HepG2 (cell line): ENCODE data around the gene FNDC3B. TPM values are rescaled to one million over a fixed set of nuclear protein-coding genes. Genes with fewer than 3 reads are reported as not detected.
A peak's percentile ranks its signal among the peaks of the same experiment; 100 is the strongest.

ENCODE experiments used
- ETV6 ChIP-seq: sonication (generic); formaldehyde crosslinking; conservative IDR thresholded peaks from 2 replicates; pipeline ENCODE4 v1.4.0; 2020; ENCODE audit warnings: missing genetic modification reagents
- HCFC1 ChIP-seq: fragments of 150-350 bp; IDR thresholded peaks from 2 replicates; pipeline ENCODE4 v1.6.1; 2014; ENCODE audit warnings: low read depth, low read length
- HDAC2 ChIP-seq: sonication (generic); formaldehyde crosslinking; IDR thresholded peaks from 2 replicates; pipeline ENCODE4 v1.4.0; 2020; ENCODE audit warnings: missing genetic modification reagents
- IKZF1 ChIP-seq: fragments of 450-650 bp; IDR thresholded peaks from 2 replicates; pipeline ENCODE4 v1.7.1; 2016
- KLF13 ChIP-seq: sonication (generic); formaldehyde crosslinking; IDR thresholded peaks from 2 replicates; pipeline ENCODE4 v1.4.0; 2020; ENCODE audit warnings: mild to moderate bottlenecking, missing genetic modification reagents
- MAZ ChIP-seq, 2 experiments: sonication (generic) in 1 of 2; formaldehyde crosslinking in 1 of 2; IDR thresholded peaks; 2 replicates each; pipeline versions ENCODE4 v1.5.0 to v1.6.1; 2012 to 2020; ENCODE audit warnings: low read depth in 2 of 2, mild to moderate bottlenecking in 2 of 2, borderline replicate concordance in 1 of 2, improper control_type of control experiment in 1 of 2, low read length in 1 of 2, missing genetic modification reagents in 1 of 2, moderate library complexity in 1 of 2
- PTBP1 ChIP-seq: fragments of 200-400 bp; formaldehyde crosslinking; IDR thresholded peaks from 2 replicates; pipeline ENCODE4 v1.6.1; 2018; ENCODE audit warnings: low read length, low read depth; ENCODE audit not compliant: poor library complexity, severe bottlenecking
- RARG ChIP-seq: sonication (generic); formaldehyde crosslinking; IDR thresholded peaks from 2 replicates; pipeline ENCODE4 v1.4.0; 2020; ENCODE audit warnings: low read depth, mild to moderate bottlenecking, missing genetic modification reagents
- REL ChIP-seq: sonication (generic); formaldehyde crosslinking; conservative IDR thresholded peaks from 2 replicates; pipeline ENCODE4 v1.8.0; 2022; ENCODE audit warnings: mild to moderate bottlenecking, missing genetic modification reagents, moderate library complexity
- SAFB2 ChIP-seq: sonication (generic); formaldehyde crosslinking; IDR thresholded peaks from 2 replicates; pipeline ENCODE4 v1.5.1; 2020; ENCODE audit warnings: missing genetic modification reagents, low read depth, mild to moderate bottlenecking, borderline replicate concordance
- SAP130 ChIP-seq: IDR thresholded peaks from 2 replicates; pipeline ENCODE4 v1.6.1; 2016; ENCODE audit warnings: low read depth
- ZNF547 ChIP-seq: sonication (generic); formaldehyde crosslinking; IDR thresholded peaks from 2 replicates; pipeline ENCODE4 v1.5.1; 2020; ENCODE audit warnings: mild to moderate bottlenecking, missing genetic modification reagents
- ZNF570 ChIP-seq: sonication (generic); formaldehyde crosslinking; IDR thresholded peaks from 2 replicates; pipeline ENCODE4 v1.4.0; 2020; ENCODE audit warnings: mild to moderate bottlenecking, missing genetic modification reagents, borderline replicate concordance
- ZNF598 ChIP-seq: sonication (generic); formaldehyde crosslinking; IDR thresholded peaks from 2 replicates; pipeline ENCODE4 v1.5.1; 2020; ENCODE audit warnings: mild to moderate bottlenecking, missing genetic modification reagents, borderline replicate concordance
- ZNF660 ChIP-seq: sonication (generic); formaldehyde crosslinking; IDR thresholded peaks from 2 replicates; pipeline ENCODE4 v1.5.1; 2020; ENCODE audit warnings: mild to moderate bottlenecking, low read depth, missing genetic modification reagents, borderline replicate concordance
- polyA plus RNA-seq, 8 experiments: library from polyadenylated mRNA; depleted of rRNA in 3 of 8; stranded (reverse) in 7 of 8; unstranded in 1 of 8; fragments of >200 nt; fragmentation: Illumina TruSeq in 4 of 8; extraction: Trizol in 4 of 8; gene quantifications; 2 replicates each; pipeline versions ENCODE4 v1.2.1 to v1.2.3, GENCODE V29; 2011 to 2016; ENCODE audit warnings: low read depth in 4 of 8, missing spikeins in 1 of 8, mixed read lengths in 1 of 8; ENCODE audit not compliant: insufficient read depth in 1 of 8
- total RNA-seq, 5 experiments: library from RNA; depleted of rRNA; stranded (reverse); fragments of >200 nt; fragmentation: Illumina TruSeq; extraction: Trizol; gene quantifications; 2 replicates each; pipeline ENCODE4 v1.2.3, GENCODE V29; 2016; ENCODE audit warnings: low read depth in 1 of 5
- TF ChIP-seq, protein P1 (sequence below): sonication (generic); formaldehyde crosslinking; IDR thresholded peaks from 2 replicates; pipeline ENCODE4 v1.9.0; 2021; ENCODE audit warnings: missing genetic modification reagents, borderline replicate concordance
- TF ChIP-seq, protein P2 (sequence below): sonication (generic); formaldehyde crosslinking; IDR thresholded peaks from 2 replicates; pipeline ENCODE4 v1.5.0; 2020; ENCODE audit warnings: missing genetic modification reagents, mild to moderate bottlenecking, borderline replicate concordance
- TF ChIP-seq, protein P3 (sequence below): IDR thresholded peaks from 2 replicates; pipeline ENCODE4 v1.6.1; 2016; ENCODE audit warnings: mild to moderate bottlenecking, missing biosample characterization, missing genetic modification reagents
- TF ChIP-seq, protein P4 (sequence below): sonication (generic); formaldehyde crosslinking; conservative IDR thresholded peaks from 2 replicates; pipeline ENCODE4 v1.8.1; 2023; ENCODE audit warnings: missing genetic modification reagents
- TF ChIP-seq, protein P5 (sequence below): sonication (generic); formaldehyde crosslinking; IDR thresholded peaks from 2 replicates; pipeline ENCODE4 v1.5.0; 2020; ENCODE audit warnings: mild to moderate bottlenecking, missing genetic modification reagents, borderline replicate concordance
- TF ChIP-seq, protein P6 (sequence below): sonication (generic); formaldehyde crosslinking; IDR thresholded peaks from 2 replicates; pipeline ENCODE4 v1.4.0; 2020; ENCODE audit warnings: low read depth, mild to moderate bottlenecking, missing genetic modification reagents

Gene FNDC3B
- total and polyA plus RNA-seq, 2 of the 13 experiments (the other 11 are each of a cell fraction or from before 2014, with no cell fraction given), result 74.8 to 103 TPM

DNA sequence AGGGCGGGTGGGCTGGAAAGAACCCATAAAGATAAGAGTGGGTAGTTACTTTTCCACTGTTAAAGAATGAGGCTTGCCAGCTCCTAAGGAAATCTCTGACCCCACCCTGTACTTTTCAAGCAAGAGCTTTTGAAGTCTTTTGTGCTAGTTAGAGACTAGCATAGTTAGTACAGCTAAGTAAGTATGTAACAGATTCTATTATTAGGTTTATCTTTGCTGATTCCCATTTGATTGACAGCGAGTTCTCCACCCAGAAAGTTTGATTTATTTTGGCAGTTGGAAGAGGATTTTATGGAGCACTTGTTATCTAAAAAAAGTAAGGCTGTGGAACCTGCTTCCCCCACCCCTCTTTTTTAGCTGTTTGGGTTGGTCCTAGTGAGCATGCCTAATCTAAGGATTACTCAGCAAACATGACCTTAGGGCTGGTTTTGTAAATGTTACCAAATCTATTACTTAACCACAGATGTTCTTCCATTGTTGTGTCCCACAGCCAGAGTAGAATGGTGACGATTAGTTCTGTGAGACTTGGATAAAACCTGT is 57.6 kb downstream of the FNDC3B start (continued):
- TF ChIP-seq, protein P1, sequence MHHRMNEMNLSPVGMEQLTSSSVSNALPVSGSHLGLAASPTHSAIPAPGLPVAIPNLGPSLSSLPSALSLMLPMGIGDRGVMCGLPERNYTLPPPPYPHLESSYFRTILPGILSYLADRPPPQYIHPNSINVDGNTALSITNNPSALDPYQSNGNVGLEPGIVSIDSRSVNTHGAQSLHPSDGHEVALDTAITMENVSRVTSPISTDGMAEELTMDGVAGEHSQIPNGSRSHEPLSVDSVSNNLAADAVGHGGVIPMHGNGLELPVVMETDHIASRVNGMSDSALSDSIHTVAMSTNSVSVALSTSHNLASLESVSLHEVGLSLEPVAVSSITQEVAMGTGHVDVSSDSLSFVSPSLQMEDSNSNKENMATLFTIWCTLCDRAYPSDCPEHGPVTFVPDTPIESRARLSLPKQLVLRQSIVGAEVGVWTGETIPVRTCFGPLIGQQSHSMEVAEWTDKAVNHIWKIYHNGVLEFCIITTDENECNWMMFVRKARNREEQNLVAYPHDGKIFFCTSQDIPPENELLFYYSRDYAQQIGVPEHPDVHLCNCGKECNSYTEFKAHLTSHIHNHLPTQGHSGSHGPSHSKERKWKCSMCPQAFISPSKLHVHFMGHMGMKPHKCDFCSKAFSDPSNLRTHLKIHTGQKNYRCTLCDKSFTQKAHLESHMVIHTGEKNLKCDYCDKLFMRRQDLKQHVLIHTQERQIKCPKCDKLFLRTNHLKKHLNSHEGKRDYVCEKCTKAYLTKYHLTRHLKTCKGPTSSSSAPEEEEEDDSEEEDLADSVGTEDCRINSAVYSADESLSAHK (CRISPR knock-in tag), result no peak
- TF ChIP-seq SAP130 (CRISPR knock-in tag) (peak; percentile 76), ETV6 (CRISPR knock-in tag) (no peak), ZNF570 (CRISPR knock-in tag) (no peak), PTBP1 (no peak), SAFB2 (no peak), RARG (CRISPR knock-in tag) (no peak), ZNF598 (CRISPR knock-in tag) (no peak), HDAC2 (CRISPR knock-in tag) (peak; percentile 92), REL (no peak), KLF13 (no peak), ZNF547 (no peak), MAZ (IDR thresholded peaks at IDR 0.05; ENCODE audit: borderline replicate concordance, low read depth, low read length) (no peak), MAZ (CRISPR knock-in tag; IDR thresholded peaks at IDR 0.05; ENCODE audit: low read depth) (no peak), IKZF1 (no peak), HCFC1 (no peak), ZNF660 (CRISPR knock-in tag) (no peak)
- TF ChIP-seq, protein P2, sequence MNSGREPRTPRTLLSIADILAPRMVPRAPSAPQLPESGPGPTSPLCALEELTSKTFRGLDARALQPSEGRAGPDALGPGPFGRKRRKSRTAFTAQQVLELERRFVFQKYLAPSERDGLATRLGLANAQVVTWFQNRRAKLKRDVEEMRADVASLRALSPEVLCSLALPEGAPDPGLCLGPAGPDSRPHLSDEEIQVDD (CRISPR knock-in tag), result no peak
- TF ChIP-seq, protein P3, sequence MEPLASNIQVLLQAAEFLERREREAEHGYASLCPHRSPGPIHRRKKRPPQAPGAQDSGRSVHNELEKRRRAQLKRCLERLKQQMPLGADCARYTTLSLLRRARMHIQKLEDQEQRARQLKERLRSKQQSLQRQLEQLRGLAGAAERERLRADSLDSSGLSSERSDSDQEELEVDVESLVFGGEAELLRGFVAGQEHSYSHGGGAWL (CRISPR knock-in tag), result no peak
- TF ChIP-seq, protein P4, sequence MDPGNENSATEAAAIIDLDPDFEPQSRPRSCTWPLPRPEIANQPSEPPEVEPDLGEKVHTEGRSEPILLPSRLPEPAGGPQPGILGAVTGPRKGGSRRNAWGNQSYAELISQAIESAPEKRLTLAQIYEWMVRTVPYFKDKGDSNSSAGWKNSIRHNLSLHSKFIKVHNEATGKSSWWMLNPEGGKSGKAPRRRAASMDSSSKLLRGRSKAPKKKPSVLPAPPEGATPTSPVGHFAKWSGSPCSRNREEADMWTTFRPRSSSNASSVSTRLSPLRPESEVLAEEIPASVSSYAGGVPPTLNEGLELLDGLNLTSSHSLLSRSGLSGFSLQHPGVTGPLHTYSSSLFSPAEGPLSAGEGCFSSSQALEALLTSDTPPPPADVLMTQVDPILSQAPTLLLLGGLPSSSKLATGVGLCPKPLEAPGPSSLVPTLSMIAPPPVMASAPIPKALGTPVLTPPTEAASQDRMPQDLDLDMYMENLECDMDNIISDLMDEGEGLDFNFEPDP, result no peak
- TF ChIP-seq, protein P5, sequence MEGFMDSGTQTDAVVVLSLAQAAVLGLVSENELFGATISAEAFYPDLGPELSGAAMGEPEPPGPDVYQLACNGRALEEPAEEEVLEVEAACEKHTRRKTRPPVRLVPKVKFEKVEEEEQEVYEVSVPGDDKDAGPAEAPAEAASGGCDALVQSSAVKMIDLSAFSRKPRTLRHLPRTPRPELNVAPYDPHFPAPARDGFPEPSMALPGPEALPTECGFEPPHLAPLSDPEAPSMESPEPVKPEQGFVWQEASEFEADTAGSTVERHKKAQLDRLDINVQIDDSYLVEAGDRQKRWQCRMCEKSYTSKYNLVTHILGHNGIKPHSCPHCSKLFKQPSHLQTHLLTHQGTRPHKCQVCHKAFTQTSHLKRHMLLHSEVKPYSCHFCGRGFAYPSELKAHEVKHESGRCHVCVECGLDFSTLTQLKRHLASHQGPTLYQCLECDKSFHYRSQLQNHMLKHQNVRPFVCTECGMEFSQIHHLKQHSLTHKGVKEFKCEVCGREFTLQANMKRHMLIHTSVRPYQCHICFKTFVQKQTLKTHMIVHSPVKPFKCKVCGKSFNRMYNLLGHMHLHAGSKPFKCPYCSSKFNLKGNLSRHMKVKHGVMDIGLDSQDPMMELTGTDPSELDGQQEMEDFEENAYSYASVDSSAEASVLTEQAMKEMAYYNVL (CRISPR knock-in tag), result 0 out of 2 replicates have a peak, but pooled peaks have one; percentile 36
- TF ChIP-seq, protein P6, sequence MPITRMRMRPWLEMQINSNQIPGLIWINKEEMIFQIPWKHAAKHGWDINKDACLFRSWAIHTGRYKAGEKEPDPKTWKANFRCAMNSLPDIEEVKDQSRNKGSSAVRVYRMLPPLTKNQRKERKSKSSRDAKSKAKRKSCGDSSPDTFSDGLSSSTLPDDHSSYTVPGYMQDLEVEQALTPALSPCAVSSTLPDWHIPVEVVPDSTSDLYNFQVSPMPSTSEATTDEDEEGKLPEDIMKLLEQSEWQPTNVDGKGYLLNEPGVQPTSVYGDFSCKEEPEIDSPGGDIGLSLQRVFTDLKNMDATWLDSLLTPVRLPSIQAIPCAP (CRISPR knock-in tag), result no peak
